GM12891 (cell line): ENCODE results near the gene RERE.

Source experiments
- DNase-seq: peaks from one replicate; pipeline ENCODE4 v3.0.0; 2011; ENCODE audit warnings: low spot score; ENCODE audit not compliant: insufficient read length
- FAIRE-seq: peaks from 2 replicates; lab custom pipeline; 2011; peaks lifted over from hg19 to GRCh38; lab: Jason Lieb, UNC
- PAX5 ChIP-seq: IDR thresholded peaks from 2 replicates; pipeline ENCODE4 v1.6.1; 2011; ENCODE audit warnings: low read length, moderate library complexity, mild to moderate bottlenecking; ENCODE audit not compliant: insufficient read depth, severe bottlenecking
- POLR2A ChIP-seq: IDR thresholded peaks from 2 replicates; pipeline ENCODE4 v1.6.1; 2011; ENCODE audit warnings: low read depth, low read length, control low read depth
- POLR2AphosphoS5 ChIP-seq: IDR thresholded peaks from 2 replicates; pipeline ENCODE4 v1.6.1; 2011; ENCODE audit warnings: low read depth, low read length, control low read depth
- POU2F2 ChIP-seq: IDR thresholded peaks from 2 replicates; pipeline ENCODE4 v1.6.1; 2011; ENCODE audit warnings: low read depth, mild to moderate bottlenecking, control low read depth, low read length, moderate library complexity
- SPI1 ChIP-seq: IDR thresholded peaks from 2 replicates; pipeline ENCODE4 v1.6.1; 2011; ENCODE audit warnings: low read depth, low read length, control low read depth
- TAF1 ChIP-seq: IDR thresholded peaks from 2 replicates; pipeline ENCODE4 v1.6.1; 2011; ENCODE audit warnings: low read depth, low read length, control low read depth

The RERE gene

DNA sequence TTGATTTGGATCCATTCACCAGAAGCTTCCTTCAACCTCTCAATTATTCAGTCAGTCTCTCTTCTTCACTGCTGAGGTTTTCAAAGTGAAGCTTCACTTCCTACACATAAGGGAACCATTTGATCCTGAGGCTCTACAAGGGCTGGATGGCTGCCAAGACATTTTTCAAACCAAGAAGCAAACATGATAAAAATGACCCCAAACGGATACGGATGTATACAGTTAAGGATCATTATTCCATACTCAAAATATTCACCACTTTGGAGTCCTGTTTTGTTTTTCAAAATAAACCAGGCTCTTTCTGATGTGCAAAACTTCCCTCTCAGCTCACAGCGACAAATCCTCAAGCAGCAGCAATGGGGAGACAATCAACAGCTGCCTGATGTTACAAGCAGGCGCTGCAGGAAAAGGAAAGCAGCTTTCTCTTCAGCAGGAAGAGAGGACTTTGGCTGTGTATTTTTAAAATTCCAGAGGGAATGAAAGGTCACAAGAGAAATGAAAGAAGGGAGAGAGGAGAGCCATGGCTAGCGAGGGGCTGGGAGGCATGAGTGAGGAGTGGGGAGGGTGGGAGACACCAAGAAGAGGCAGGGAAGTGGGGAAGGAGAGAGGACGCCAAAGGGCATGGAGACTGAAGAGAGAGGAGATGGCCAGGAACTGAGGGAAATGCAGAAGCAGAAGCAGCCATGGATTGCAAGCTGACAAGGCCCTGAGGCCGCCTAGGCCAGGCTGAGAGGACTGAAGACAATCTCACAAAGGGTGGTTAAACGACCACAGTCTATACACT lies 354.1 kb downstream of the RERE start:
- DNase-seq (no peak), FAIRE-seq (no peak)
- TF ChIP-seq POLR2A = no peak
- no peak for TF ChIP-seq POLR2AphosphoS5
- no peak for TF ChIP-seq TAF1
- no peak for TF ChIP-seq PAX5
- no peak for TF ChIP-seq SPI1
- TF ChIP-seq POU2F2 = no peak

DNA sequence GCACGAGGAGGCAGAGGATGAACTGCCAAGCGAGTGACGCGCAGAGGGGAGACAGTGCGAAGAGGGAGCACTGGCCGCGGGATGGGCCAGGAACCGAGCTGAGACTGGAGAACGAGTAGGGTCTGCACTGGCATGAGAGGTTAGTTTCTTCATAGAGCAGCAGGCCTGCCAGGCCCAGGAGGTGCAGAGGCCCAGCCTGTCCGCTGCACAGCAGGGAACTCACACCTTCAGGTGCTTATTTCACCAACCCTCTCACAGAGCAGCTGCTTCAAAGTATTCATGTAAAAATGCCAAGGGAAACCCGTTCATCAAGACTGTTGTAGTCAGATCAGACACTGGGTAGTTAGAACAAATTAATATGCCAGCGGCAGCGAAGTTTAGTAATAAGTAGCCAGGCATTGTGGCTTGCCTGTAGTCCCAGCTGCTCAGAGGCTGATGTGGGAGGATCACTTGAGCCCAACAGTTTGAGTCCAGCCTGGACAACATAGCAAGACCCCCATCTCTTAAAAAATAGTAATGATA lies 355.0 kb downstream of the RERE start:
- no peak for FAIRE-seq
- DNase-seq = no peak
- TF ChIP-seq TAF1 (no peak), PAX5 (no peak), POU2F2 (no peak), SPI1 (no peak), POLR2AphosphoS5 (no peak), POLR2A (no peak)

DNA sequence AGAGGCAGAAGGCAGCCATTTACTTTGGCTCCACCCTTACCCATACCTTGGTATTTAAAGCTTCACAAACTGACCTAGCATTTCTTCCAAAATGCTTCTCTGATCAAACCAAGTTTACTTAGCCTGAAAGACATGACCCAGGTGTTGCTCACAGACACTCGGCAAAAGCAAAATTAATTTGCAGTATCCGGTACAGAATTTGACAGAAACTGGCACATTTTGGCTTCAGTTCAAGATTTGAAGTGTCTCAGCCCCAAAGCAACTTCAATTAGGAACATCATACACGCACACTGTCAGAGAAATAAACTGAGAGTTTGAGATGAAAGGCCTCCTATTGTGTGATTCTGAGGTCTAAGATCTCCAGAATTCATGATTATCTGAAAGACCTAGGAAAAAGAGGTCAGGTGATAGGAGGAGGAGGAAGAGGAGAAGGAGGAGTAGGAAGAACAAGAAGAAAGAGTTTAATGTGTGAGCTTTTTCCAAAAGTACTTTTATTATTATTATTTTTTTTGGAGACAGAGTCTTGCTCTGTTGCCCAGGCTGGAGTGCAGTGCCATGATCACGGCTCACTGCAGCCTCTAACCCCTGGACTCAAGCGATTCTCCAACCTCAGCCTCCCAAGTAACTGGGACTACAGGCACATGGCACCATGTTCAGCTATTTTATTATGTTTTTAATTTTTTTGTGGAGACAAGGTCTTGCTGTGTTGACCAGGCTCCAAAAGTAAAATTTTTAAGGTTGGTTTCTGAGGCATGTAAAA lies 355.9 kb downstream of the RERE start:
- no peak for TF ChIP-seq TAF1
- TF ChIP-seq PAX5 = no peak
- no peak for TF ChIP-seq SPI1
- no peak for TF ChIP-seq POLR2A
- no peak for TF ChIP-seq POU2F2
- TF ChIP-seq POLR2AphosphoS5 = no peak
- DNase-seq = no peak
- no peak for FAIRE-seq

DNA sequence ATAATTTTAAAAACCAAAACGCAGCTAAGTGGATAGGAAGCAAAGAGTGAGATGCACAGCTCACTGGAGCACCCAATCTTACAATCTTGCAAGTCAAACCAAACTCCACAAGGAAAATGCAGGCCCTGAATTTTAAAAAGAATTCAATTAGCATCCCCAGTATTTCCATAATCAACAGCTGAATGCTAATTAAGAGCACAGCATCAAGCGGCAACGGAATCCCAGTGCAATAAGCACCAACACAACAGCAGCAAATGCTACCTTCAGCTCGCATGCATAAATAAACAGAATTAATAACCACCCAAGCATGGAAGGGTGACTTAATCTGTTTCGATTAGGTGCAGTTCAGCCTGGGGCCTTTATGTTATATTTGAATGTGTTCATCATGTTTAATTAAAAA lies 356.7 kb downstream of the RERE start:
- FAIRE-seq = no peak
- no peak for TF ChIP-seq POU2F2
- TF ChIP-seq POLR2A = no peak
- TF ChIP-seq TAF1 = no peak
- no peak for TF ChIP-seq SPI1
- no peak for TF ChIP-seq POLR2AphosphoS5
- TF ChIP-seq PAX5 = no peak
- DNase-seq = no peak

DNA sequence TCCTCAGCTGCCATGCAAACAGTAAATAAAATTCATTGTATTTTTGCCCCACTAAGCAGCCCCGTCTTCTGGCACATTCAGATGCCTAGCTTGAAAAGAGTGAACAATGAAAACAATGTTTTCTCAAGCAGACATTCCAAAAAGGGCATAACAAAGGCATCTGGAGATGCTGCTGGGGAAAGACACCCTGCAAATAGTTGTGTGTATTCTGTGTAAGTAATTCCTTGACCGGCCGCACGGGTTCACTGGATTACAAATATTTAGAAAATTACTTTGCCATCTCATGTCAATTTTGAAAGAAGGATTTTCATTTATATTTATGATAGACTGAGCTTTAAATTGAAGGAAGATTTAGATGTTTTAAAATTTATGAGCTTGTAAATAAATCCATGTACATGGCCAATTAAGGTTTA lies 357.3 kb downstream of the RERE start:
- DNase-seq (no peak), FAIRE-seq (no peak)
- TF ChIP-seq POLR2A (no peak), POLR2AphosphoS5 (no peak)

DNA sequence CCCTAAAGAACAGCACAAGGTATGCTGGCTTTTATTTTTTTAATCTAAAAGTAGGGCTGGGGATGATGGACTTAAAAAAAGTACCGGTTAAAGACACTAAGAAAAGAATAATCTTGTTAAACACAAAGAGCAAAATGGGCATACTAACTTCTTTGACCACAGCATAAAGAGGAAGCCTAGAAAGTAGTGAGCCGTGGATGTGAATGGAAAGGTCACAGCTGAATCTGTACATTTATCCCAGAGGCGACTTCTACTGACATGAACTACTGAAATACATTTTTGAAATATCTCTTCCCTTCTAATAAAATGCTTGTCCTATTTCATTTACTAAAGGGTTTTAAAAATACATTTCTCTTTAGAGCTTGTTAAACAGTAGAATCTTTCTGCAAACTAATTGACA lies 358.8 kb downstream of the RERE start:
- DNase-seq (no peak), FAIRE-seq (no peak)
- TF ChIP-seq SPI1 (peak; percentile 45; the same call in 1 of the 2 replicates), POLR2AphosphoS5 (no peak)

DNA sequence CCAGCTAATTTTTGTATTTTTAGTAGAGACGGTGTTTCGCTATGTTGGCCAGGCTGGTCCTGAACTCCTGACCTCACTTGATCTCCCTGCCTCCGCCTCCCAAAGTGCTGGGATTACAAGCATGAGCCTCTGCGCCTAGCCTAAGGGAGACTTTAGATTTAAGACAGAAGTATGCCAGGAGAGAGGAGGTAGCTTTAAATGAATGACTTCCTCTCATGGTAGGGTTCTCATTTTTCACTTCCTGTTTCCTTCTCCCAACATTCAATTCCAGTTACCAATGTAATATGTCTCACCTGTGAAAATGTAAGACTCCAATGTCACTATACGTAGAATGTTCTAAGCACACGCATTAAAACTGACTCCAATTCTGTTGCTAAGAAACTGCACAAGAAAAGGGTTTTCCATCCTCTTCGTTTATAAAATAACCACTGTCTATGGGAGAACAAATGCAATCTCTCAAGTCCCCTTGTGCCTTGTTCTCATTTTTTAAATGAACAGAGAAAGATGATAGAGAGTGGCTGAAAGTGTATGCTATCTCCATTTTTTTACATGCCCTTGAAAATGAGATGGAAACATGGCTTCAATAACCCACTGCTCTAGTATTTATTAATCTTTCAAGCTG lies 359.6 kb downstream of the RERE start:
- DNase-seq = no peak
- TF ChIP-seq POLR2A (no peak), SPI1 (peak; percentile 95)
- FAIRE-seq = peak; percentile 51

DNA sequence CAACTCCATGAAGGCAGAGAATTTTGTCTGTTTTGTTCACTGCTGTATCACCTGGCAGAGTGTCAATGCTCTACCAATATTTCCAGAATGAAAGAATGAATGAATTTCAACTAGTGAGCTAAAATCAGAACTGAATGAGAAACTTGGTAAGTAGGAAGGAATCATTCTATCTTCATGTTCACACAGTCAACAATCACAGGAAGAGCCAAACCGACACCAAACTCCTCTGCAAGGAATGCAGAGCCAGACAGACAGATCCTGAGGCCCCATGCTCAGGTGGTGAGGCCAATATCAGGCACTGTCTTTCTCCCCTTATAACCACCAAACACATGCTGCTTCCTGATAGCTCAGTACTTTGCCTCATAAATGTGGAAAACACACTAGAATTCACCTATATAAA lies 360.4 kb downstream of the RERE start:
- FAIRE-seq (peak; percentile 16), DNase-seq (no peak)
- TF ChIP-seq POLR2A (no peak), PAX5 (no peak), POU2F2 (no peak), POLR2AphosphoS5 (no peak), SPI1 (no peak), TAF1 (no peak)

DNA sequence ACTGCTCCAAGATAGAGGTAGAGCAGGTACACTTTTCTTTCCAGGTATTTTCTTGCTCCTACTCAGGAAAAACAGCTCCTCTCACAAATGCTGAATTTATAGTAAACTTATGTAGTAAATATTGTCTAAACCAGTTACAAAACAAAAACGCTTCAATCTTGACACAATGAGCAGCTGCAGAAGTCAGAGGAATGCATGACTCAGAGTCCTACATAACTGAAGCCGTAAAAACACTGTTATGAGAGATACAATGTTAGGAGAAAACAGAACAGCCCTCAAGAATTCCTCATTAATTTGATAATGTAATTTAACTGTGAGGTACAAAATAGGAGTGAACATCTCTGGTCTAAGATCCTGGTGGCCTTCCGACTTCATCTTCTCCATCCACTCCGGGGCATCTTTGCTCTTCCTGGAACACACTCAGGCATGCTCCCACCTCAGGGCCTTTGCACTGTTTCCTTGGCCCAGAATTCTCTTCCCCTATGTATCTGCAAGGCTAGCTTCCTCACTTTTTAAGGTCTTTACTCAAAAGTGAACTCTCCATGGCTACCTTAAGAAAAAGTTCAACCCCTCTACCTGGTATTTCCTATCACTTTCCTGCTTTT lies 361.0 kb downstream of the RERE start:
- no peak for DNase-seq
- TF ChIP-seq POU2F2 (no peak), TAF1 (no peak), POLR2AphosphoS5 (no peak), SPI1 (no peak), PAX5 (no peak), POLR2A (no peak)
- FAIRE-seq = no peak

DNA sequence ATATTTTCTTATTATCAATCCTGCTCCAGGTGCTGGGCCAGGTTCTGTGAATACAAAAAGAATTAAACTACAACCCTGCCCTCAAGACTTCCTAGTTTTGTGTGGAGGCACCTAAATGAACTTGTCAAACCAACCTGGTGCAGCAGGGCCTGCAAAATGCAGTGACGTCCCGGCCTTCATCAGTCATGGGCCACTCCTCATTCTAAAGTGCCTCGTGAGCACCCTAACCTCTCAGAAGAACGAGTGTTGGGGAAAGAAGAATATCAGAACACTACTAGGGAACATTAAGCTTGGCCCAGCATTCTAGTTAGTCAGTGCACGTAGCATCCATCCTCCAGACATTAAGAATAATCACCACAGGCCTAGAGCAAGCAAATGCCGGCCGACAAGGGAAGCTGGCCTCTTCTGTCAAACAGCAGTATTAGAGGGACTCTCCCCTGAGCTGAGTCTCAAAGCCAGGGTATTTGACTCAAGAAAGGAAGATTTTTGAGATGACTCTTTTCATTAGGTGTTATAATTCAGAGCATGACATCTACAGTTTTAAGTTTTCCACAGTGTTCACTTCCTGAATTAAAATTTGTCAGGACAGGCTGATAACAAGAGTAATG lies 361.6 kb downstream of the RERE start:
- no peak for FAIRE-seq
- TF ChIP-seq PAX5 = no peak
- TF ChIP-seq TAF1 = no peak
- no peak for TF ChIP-seq POLR2AphosphoS5
- no peak for TF ChIP-seq POLR2A
- no peak for TF ChIP-seq SPI1
- TF ChIP-seq POU2F2 = no peak
- no peak for DNase-seq
